HG03135 (cell line): ENCODE results near the gene CFAP20.
"Not testable (repeated sequence)": the region's sequence is repeated elsewhere in the genome, so short reads cannot be mapped to it uniquely, and the experiment has no call there.

Experiments used
- ATAC-seq: cut with Tn5 transposase; IDR thresholded peaks from one replicate; pipeline ENCODE4 v1.9.1; 2021; ENCODE audit warnings: mild to moderate bottlenecking, moderate library complexity; ENCODE audit not compliant: unreplicated experiment

CFAP20 gene

DNA sequence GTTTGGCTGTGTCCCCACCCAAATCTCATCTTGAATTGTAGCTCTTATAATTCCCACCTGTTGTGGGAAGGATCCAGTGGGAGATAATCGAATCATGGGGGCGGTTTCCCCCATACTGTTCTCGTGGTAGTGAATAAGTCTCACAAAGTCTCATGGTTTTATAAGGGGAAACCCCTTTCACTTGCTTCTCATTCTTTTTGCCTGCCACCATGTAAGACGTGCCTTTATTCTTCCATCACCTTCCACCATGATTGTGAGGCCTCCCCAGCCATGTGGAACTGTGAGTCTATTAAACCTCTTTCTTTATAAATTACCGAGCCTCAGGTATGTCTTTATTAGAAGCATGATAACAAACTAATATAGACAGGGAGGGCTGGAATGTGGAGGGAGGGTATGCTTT, 57.0 kb downstream of the CFAP20 start:
- not testable (repeated sequence) for ATAC-seq

DNA sequence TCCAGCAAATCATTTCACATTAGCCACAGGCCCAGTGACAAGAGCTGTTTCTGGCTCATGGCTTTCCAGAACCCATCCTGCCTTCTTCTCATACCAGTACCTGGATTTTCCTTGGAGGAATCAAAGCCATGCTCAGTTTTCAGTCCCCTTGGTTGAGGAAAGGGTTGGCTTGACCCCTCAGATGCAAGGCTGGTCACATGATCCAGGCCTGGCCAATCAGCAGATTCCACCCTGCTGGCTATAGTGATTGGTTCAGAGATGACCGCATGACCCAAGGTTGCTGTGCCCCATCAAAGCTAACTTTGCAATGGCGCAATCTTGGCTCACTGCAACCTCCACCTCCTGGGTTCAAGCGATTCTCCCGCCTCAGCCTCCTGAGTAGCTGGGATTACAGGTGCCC, 58.6 kb downstream of the CFAP20 start:
- ATAC-seq = no peak
